ENCODE results near the gene TMEM132E. TPM values are rescaled to one million over a fixed set of nuclear protein-coding genes. Genes with fewer than 3 reads are reported as not detected.

TMEM132E gene
- total and polyA plus RNA-seq, 8 donors, result 0.04 to 1.1 (median 0.10) TPM; not detected in 2

DNA sequence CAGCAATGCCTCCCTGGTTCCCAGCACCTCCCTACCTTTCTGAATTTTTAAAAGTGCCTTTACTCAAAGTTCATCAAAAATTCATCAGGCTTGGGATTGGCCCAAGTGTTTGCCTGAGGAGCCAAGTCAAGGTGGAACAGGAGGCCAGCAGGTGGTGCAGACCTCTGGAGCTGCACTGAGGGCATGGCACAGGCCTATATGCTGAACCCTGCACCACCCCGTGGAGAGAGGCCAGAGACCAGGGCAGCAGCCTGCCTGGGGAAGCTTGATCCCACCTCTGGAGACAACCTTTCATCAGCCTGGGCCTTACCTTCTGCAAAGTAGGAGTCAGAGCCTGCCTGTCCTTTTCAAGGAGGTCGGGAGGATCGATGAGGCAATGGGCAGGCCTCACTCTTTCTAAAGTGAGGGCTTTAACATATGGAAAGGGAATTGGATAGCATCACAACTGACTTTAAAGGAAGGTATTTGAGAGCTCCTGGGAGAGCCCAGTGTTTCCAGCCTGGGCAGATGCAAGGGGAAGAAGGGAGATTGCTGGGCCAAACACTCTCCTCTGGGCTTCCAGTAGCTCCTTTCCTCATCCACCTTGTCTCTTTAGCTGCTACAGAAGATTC lies 31.8 kb upstream of the TMEM132E start:
- no peak overlapping the region for H3K4me3 ChIP-seq
- H3K27me3 ChIP-seq, result no peaks in the 10 kb centered on the region
- FAIRE-seq (no peak), ATAC-seq (no peak), DNase-seq (no peak)
- H3K27ac ChIP-seq, result no peak overlapping the region
- TF ChIP-seq CTCF (IDR thresholded peaks at IDR 0.05), result no peak
- no peaks in the 10 kb centered on the region for H3K9me3 ChIP-seq
- intact Hi-C loops (cut with DNase I), result no loop called here
- no peaks in the 10 kb centered on the region for H3K36me3 ChIP-seq
- H3K4me1 ChIP-seq, result no peaks in the 10 kb centered on the region
- WGBS, 2 donors, result 41 to 53% methylated on average over 3 of the region's 3 CpGs

DNA sequence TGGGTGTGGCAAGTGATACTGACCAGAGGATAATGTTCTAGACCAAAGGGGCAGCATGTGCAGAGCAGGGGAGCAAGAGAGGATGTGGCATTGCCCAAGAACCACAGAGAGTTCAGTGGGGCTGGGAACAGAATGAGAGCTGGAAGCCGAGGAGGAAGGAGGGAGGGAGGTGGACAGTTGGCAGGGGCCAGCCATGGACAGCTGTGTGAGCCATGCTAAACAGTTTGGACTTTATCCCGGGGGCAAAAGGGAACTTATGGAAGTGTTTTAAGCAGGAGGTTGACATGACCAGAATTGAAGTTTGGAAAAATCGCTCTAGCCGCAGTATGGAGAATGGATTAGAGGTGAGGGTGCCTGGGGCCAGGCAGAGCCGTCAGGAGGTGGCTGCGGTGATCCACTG lies 29.4 kb upstream of the TMEM132E start:
- no peak for DNase-seq
- H3K4me1 ChIP-seq, result no peaks in the 10 kb centered on the region
- no peaks in the 10 kb centered on the region for H3K36me3 ChIP-seq
- H3K27ac ChIP-seq, result no peak overlapping the region
- FAIRE-seq, result no peak
- H3K9me3 ChIP-seq, result no peaks in the 10 kb centered on the region
- intact Hi-C loops (cut with DNase I), result no loop called here
- H3K4me3 ChIP-seq, result no peak overlapping the region
- no peak for ATAC-seq
- no peak for TF ChIP-seq CTCF (IDR thresholded peaks at IDR 0.05)
- no peaks in the 10 kb centered on the region for H3K27me3 ChIP-seq
- 44 to 50% methylated on average over 6 of the region's 6 CpGs for WGBS, 2 donors

GRCh38 chr17:34553907-34554306 lies 25.5 kb upstream of the TMEM132E start:
- Histone ChIP-seq H3K4me3 (no peak overlapping the region), H3K9me3 (no peaks in the 10 kb centered on the region), H3K27ac (no peak overlapping the region), H3K27me3 (no peaks in the 10 kb centered on the region), H3K4me1 (no peaks in the 10 kb centered on the region), H3K36me3 (no peaks in the 10 kb centered on the region)
- ATAC-seq (no peak), FAIRE-seq (no peak), DNase-seq (no peak)
- WGBS, 2 donors, result 62% methylated on average over 4 of the region's 4 CpGs
- no peak for TF ChIP-seq CTCF (IDR thresholded peaks at IDR 0.05)
- intact Hi-C loops (cut with DNase I), result no loop called here

DNA sequence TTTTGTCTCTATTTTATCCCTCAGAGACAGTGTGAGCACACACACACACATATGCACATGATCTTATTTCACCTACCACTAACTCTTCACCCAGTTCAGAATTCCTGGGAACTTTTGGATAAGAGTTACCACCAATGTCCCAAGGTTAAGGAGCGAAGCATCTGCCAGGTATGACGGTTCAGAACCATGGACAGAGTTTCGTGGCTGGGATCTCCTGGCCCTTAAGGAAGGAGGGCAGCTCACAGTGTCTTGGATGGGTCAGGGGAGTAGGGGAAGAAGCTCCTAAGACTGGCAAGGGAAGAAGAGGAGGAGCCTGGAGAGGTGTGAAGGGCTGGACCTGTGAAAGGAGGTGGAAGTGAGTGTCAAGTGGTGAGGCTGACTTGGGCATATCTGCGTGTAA lies 23.0 kb upstream of the TMEM132E start:
- no peaks in the 10 kb centered on the region for H3K27me3 ChIP-seq
- no peak for DNase-seq

More for the DNA sequence above, 23.0 kb upstream of the TMEM132E start:
- no peak for FAIRE-seq
- H3K36me3 ChIP-seq, result no peaks in the 10 kb centered on the region
- H3K4me3 ChIP-seq, result no peak overlapping the region
- 10 to 15% methylated on average over 4 of the region's 4 CpGs for WGBS, 2 donors
- H3K4me1 ChIP-seq, result no peaks in the 10 kb centered on the region
- no peak for TF ChIP-seq CTCF (IDR thresholded peaks at IDR 0.05)
- no peak overlapping the region for H3K27ac ChIP-seq
- no peaks in the 10 kb centered on the region for H3K9me3 ChIP-seq
- no peak for ATAC-seq
- intact Hi-C loops (cut with DNase I), result no loop called here
